Measurements from ENCODE around the gene SLC25A6. TPM values are rescaled to one million over a fixed set of nuclear protein-coding genes. Genes with fewer than 3 reads are reported as not detected.

The SLC25A6 gene
- total and polyA plus RNA-seq, 2 donors (not counting 3 experiments of a cell fraction or from before 2014, with no cell fraction given): 410 to 1,153 TPM

DNA sequence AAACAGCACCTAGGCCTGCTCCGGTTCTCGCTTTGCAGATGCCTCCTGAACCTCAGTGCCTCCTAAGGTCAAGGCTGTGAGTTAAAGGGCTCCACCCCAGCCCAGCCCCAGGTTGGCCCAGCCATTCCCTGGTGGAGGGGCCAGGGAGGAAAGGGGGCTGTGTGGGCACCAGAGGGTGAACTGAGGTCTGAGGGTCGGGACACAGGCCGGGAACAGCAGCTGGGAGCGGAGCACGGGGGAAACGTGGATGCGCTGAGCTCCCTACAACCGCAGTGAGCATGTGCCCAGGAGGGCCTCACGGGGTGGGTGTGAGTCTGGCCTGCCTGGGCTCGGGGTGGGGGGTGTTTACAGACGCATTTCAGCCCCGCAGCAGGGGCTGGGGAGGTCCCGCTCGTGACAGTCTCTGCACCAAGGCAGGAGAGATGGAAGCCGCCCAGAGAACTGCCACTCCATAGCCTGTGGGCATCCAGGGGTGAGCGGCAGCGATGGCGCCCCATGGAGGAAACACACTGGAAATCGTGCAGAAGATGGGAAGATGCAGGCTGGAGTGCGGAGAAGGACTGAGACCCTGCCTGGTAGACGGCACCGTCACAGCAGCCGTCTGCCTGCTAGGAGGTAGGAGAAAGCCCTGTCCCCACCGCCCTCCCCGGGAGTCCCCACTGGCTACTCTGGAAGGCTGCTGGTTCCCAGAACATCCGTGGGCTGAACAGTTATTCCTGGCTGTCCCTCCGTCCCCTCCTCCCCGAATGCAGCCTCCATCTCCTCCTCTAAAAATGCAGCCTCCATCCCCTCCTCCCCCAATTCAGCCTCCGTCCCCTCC lies 9.9 kb upstream of the SLC25A6 start:
- POLR2A ChIA-PET: no interaction called here
- CTCF ChIA-PET: no interaction called here
- BruUV-seq (replicated peaks): no TSS peak

DNA sequence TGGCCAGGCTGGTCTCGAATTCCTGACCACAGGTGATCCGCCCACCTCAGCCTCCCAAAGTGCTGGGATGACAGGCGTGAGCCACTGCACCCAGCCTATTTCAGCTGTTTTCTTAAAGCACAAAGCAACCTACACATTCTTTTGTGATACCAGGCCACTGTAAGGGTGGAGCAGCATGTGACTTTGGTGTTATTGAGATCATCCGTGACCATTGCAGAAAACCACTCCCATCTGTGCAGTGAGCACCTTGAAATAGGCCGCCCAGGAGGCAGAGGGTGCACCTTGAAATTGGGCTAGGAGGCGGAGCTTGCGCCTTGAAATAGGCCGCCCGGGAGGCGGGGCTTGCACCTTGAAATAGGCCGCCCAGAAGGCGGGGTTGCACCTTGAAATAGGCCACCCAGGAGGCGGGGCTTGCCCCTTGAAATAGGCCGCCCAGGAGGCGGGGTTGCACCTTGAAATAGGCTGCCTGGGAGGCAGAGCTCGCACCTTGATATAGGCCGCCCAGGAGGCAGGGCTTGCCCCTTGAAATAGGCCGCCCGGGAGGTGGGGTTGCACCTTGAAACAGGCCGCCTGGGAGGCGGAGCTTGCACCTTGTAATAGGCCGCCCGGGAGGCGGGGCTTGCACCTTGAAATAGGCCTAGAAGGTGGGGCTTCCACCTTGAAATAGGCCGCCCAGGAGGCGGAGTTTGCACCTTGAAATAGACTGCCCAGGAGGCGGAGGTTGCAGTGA lies 9.0 kb upstream of the SLC25A6 start:
- dilution Hi-C loops (cut with MboI; ENCODE audit: extremely low pct_ligation_motif_present, low sequenced_read_pairs): no loop called here
- H3K4me1 ChIP-seq (ENCODE audit: control insufficient read depth, extremely low read depth, insufficient read depth, low read length): no peaks in the 10 kb centered on the region
- CTCF ChIA-PET: no interaction called here

More for the DNA sequence above, 9.9 kb upstream of the SLC25A6 start:
- H3K27me3 ChIP-seq (ENCODE audit: control insufficient read depth in 2 of 2, insufficient read depth in 2 of 2, low read length in 2 of 2): no peaks in the 10 kb centered on the region
- TF ChIP-seq POLR2A (IDR thresholded peaks at IDR 0.05; ENCODE audit: low read depth, low read length) (no peak), FOS (IDR thresholded peaks at IDR 0.05; ENCODE audit: borderline replicate concordance, insufficient read depth, low read length) (no peak), GATA2 (IDR thresholded peaks at IDR 0.05; ENCODE audit: insufficient read depth, insufficient read length, low read depth, low read length) (no peak), JUN (IDR thresholded peaks at IDR 0.05; ENCODE audit: borderline replicate concordance, insufficient read depth, insufficient read length, low read depth) (no peak), EZH2 (IDR thresholded peaks at IDR 0.05; ENCODE audit: borderline replicate concordance, low read depth, low read length, severe bottlenecking) (no peak), MYC (IDR thresholded peaks at IDR 0.05; ENCODE audit: low read depth, low read length) (no peak)
- TF ChIP-seq, protein P1, sequence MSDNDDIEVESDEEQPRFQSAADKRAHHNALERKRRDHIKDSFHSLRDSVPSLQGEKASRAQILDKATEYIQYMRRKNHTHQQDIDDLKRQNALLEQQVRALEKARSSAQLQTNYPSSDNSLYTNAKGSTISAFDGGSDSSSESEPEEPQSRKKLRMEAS (IDR thresholded peaks at IDR 0.05; ENCODE audit: insufficient read depth, insufficient read length): no peak
- H3K4me1 ChIP-seq (ENCODE audit: control insufficient read depth, extremely low read depth, insufficient read depth, low read length): no peaks in the 10 kb centered on the region
- H3K36me3 ChIP-seq (ENCODE audit: control insufficient read depth in 2 of 2, extremely low read depth in 1 of 2, insufficient read depth in 2 of 2, low read length in 2 of 2): peaks cover 2 to 15% of the 10 kb centered on the region in 2 experiments
- H3K79me2 ChIP-seq (ENCODE audit: control insufficient read depth, insufficient read depth, low read length): no peaks in the 10 kb centered on the region
- no peak for DNase-seq (ENCODE audit: low read depth, low spot score)
- H3K27ac ChIP-seq (ENCODE audit: insufficient read depth, low read depth, low read length): no peak overlapping the region
- H3K9me1 ChIP-seq (replicated peaks; ENCODE audit: control insufficient read depth, extremely low read depth, insufficient read depth, low read length): no peaks in the 10 kb centered on the region
- H3K4me2 ChIP-seq (ENCODE audit: insufficient read depth, low read length): no peak overlapping the region
- FAIRE-seq: no peak
- no peak overlapping the region for H3K4me3 ChIP-seq (replicated peaks in 1 of 3; ENCODE audit: insufficient read depth in 1 of 3, low read depth in 1 of 3, low read length in 3 of 3)
- H2AFZ ChIP-seq (ENCODE audit: low read depth, low read length): no peak overlapping the region
- H3K9me3 ChIP-seq (replicated peaks; ENCODE audit: control insufficient read depth, insufficient read depth, low read length): no peaks in the 10 kb centered on the region
- no peaks in the 10 kb centered on the region for H4K20me1 ChIP-seq (replicated peaks; ENCODE audit: control insufficient read depth, extremely low read depth, insufficient read depth, low read length)
- intact Hi-C loops (cut with micrococcal nuclease) (no loop called here), dilution Hi-C loops (cut with MboI; ENCODE audit: extremely low pct_ligation_motif_present, low sequenced_read_pairs) (no loop called here)
- no peak overlapping the region for H3K9ac ChIP-seq (replicated peaks; ENCODE audit: extremely low read depth, insufficient read depth, low read length)

More for the DNA sequence above, 9.0 kb upstream of the SLC25A6 start:
- DNase-seq (ENCODE audit: low read depth, low spot score) (no peak), FAIRE-seq (no peak)
- no peak overlapping the region for H2AFZ ChIP-seq (ENCODE audit: low read depth, low read length)
- H3K27me3 ChIP-seq (ENCODE audit: control insufficient read depth in 2 of 2, insufficient read depth in 2 of 2, low read length in 2 of 2): no peaks in the 10 kb centered on the region
- intact Hi-C loops (cut with micrococcal nuclease): no loop called here
- no peaks in the 10 kb centered on the region for H3K9me3 ChIP-seq (replicated peaks; ENCODE audit: control insufficient read depth, insufficient read depth, low read length)
- H3K9ac ChIP-seq (replicated peaks; ENCODE audit: extremely low read depth, insufficient read depth, low read length): no peak overlapping the region
- POLR2A ChIA-PET: no interaction called here
- H3K27ac ChIP-seq (ENCODE audit: insufficient read depth, low read depth, low read length): no peak overlapping the region
- H4K20me1 ChIP-seq (replicated peaks; ENCODE audit: control insufficient read depth, extremely low read depth, insufficient read depth, low read length): no peaks in the 10 kb centered on the region
- no peaks in the 10 kb centered on the region for H3K9me1 ChIP-seq (replicated peaks; ENCODE audit: control insufficient read depth, extremely low read depth, insufficient read depth, low read length)
- H3K4me2 ChIP-seq (ENCODE audit: insufficient read depth, low read length): no peak overlapping the region
- no peaks in the 10 kb centered on the region for H3K79me2 ChIP-seq (ENCODE audit: control insufficient read depth, insufficient read depth, low read length)
- TF ChIP-seq FOS (IDR thresholded peaks at IDR 0.05; ENCODE audit: borderline replicate concordance, insufficient read depth, low read length): no peak
- TF ChIP-seq, protein P2, sequence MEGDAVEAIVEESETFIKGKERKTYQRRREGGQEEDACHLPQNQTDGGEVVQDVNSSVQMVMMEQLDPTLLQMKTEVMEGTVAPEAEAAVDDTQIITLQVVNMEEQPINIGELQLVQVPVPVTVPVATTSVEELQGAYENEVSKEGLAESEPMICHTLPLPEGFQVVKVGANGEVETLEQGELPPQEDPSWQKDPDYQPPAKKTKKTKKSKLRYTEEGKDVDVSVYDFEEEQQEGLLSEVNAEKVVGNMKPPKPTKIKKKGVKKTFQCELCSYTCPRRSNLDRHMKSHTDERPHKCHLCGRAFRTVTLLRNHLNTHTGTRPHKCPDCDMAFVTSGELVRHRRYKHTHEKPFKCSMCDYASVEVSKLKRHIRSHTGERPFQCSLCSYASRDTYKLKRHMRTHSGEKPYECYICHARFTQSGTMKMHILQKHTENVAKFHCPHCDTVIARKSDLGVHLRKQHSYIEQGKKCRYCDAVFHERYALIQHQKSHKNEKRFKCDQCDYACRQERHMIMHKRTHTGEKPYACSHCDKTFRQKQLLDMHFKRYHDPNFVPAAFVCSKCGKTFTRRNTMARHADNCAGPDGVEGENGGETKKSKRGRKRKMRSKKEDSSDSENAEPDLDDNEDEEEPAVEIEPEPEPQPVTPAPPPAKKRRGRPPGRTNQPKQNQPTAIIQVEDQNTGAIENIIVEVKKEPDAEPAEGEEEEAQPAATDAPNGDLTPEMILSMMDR (IDR thresholded peaks at IDR 0.05; ENCODE audit: extremely low read depth in 1 of 2, insufficient read depth in 1 of 2, low read depth in 1 of 2, low read length in 2 of 2): no peak
- TF ChIP-seq, protein P1 (IDR thresholded peaks at IDR 0.05; ENCODE audit: insufficient read depth, insufficient read length): no peak
- no peak for TF ChIP-seq MYC (IDR thresholded peaks at IDR 0.05; ENCODE audit: low read depth, low read length)
- no peak for TF ChIP-seq JUN (IDR thresholded peaks at IDR 0.05; ENCODE audit: borderline replicate concordance, insufficient read depth, insufficient read length, low read depth)
- no peak for TF ChIP-seq EZH2 (IDR thresholded peaks at IDR 0.05; ENCODE audit: borderline replicate concordance, low read depth, low read length, severe bottlenecking)
- no peak overlapping the region for H3K4me3 ChIP-seq (replicated peaks in 1 of 3; ENCODE audit: insufficient read depth in 1 of 3, low read depth in 1 of 3, low read length in 3 of 3)
- BruUV-seq (replicated peaks): no TSS peak
- peaks cover 2 to 15% of the 10 kb centered on the region in 2 experiments for H3K36me3 ChIP-seq (ENCODE audit: control insufficient read depth in 2 of 2, extremely low read depth in 1 of 2, insufficient read depth in 2 of 2, low read length in 2 of 2)

Measured in endothelial cell of umbilical vein (primary cell).